Measurements from ENCODE around the gene USP53. TPM values are rescaled to one million over a fixed set of nuclear protein-coding genes. Genes with fewer than 3 reads are reported as not detected.
"Not testable (repeated sequence)": the region's sequence is repeated elsewhere in the genome, so short reads cannot be mapped to it uniquely, and the experiment has no call there.

The USP53 gene
- total RNA-seq, 1 experiment from 2014 or later = 4.7 TPM

DNA sequence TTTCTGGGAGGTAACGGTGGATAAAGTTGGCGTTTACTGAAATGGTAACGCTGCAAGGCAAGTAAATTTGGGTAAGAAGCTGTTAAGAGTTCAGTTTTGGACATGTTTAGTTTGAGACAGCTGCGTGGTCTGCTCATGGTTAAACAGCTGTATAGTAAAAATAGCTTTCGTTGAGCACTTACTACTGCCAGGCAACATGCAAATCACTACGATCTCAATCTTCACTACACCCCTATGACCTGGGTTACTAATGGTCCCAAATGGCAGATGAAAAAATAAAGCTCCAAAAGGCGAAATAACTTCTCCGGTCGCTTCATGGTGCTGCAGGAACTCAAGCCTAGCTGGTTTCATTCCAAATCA is 87.2 kb downstream of the USP53 start:
- in situ Hi-C loops (cut with HindIII; ENCODE audit: low pct_unique_long_range_greater_than_20kb, low sequenced_read_pairs) = no loop called here
- no peak for DNase-seq (ENCODE audit: low read depth)

DNA sequence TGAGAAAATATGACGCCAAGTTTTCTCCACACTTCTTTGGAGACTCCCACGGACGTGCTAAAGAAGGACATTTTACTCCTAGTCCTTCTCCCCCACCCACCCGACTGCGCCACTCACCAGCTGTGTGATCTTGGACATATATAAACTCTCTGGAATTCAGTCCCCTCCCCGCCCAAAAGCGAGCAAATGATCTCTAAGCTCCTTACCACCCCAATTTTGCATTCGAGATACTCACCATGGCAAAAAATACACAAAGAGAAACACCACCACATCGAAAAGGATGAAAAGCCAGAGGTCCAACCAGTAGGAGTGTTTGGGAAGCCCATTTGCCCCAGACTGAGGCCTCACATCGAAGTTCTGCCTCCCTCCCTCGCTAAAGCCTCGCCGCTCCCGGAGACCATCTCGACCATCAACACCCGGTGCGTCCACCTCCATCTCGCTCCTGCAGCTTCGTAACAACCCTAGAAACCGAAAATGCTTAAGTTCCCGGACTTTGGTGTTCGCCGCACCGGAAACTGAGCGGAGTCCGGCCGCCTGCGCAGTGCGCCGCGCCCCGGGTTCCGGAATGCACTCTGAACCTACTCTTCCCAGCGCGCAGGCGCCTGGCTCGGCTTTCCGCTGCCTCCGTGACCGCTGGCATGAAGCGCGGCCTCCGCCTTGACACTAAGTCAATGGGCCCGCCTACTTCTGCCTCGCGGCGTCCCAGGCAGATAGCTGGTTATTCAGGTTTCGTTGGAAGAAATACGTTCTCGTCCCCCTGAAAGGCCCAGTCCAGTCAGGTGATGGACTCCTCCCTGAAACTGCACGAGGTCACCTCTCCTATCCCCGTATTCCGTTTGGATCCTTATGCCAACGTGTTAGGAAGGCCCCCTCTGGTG is 87.8 kb downstream of the USP53 start:
- in situ Hi-C loops (cut with HindIII; ENCODE audit: low pct_unique_long_range_greater_than_20kb, low sequenced_read_pairs) = no loop called here
- peak; percentile 94 for DNase-seq (ENCODE audit: low read depth)

DNA sequence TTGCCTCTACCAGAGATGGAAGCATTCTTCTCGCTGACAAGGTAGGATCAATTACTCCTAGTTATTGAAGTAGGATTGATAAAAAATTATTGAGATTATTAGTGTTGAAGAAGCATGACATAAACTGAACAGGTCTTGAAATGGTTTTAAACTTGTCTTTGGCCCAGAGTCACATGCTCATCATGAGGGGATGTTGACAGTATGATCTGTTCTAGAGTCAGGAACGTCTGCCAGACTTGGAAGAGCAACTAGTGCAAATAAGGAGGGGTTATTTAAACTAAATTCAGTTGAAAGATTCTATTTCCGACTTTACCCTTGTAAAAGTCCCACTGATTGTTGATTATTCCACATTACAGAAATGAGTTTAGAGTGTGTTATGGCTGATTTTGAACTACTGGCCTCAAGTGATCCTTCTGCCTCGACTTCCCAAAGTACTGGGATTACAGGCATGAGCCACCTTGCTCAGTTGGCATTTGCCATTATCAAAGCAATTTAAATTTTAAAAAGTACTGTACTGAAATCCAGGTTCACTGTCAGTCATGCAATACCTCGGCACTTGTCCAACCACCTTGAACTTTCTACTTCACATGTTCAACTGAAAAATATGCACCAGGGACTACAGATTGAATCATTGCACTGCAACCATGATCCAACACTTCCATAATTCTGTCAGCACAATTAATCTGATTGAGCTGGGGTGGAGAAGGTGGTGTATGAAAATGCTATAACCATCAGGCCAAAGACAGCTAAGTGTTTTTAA is 89.7 kb downstream of the USP53 start:
- in situ Hi-C loops (cut with HindIII; ENCODE audit: low pct_unique_long_range_greater_than_20kb, low sequenced_read_pairs) = no loop called here

DNA sequence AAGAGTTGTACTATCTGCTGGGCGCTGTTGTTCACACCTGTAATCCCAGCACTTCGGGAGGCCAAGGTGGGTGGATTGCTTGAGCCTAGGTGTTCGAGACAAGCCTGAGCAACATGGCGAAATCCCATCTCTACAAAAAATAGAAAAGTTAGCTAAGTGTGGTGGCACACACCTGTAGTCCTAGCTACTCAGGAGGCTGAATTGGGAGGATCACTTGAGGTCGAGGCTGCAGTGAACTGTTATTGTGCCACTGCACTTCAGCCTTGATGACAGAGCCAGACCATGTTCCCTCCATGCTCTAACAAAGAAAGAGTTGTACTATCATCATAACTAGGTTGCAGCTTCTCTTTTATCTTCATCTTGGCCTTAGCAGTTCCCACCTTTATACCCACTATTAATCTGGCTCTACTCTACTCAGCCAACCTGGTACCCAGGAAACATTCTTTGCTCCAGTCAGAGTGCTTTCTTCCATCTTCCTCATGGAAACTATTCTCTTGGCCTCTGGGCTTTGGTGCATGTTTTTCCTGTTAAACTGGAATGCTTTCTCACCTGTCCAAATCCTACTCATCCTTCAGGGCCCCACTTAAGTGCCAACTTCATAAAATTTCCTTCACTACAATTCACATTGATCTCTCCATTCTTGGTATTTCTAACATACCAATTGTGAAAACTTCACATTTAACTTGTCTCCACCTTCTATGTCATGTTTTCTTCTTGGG is 91.2 kb downstream of the USP53 start:
- in situ Hi-C loops (cut with HindIII; ENCODE audit: low pct_unique_long_range_greater_than_20kb, low sequenced_read_pairs) = no loop called here
- DNase-seq (ENCODE audit: low read depth) = no peak

More for the DNA sequence above, 89.7 kb downstream of the USP53 start:
- no peak for DNase-seq (ENCODE audit: low read depth)

DNA sequence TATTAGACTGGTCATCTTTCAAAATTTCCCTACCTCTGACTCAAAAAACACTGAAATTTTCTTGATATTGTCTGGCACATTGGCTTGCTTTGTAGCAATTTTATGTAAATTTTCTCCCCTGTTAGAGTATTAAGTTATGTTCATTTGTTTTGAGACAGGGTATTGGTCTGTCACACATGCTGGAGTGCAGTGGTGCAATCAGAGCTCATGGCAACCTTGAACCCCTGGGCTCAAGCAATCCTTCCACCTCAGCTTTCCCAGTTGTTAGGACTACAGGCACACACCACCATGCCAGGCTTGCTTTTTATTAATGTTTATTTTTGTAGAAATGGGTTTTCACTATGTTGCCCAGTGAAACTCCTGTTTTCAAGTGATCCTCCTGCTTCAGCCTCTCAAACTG is 91.9 kb downstream of the USP53 start:
- DNase-seq (ENCODE audit: low read depth) = no peak
- in situ Hi-C loops (cut with HindIII; ENCODE audit: low pct_unique_long_range_greater_than_20kb, low sequenced_read_pairs) = no loop called here

DNA sequence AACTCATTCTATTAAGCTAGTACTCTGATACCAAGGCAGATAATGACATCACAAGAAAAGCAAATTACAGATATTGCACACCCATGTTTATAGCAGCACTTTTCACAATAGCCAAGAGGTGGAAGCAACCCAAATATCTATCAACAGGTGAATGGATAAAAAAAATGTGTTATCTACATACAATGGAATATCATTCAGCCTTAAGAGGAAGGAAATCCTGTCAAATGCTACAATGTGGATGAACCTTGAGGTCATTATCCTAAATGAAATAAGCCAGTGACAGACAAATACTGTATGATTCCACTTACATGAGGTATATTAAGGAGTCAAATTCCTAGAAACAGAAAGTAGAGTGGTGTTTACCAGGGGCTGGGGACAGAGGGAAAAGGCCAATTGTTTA is 95.1 kb downstream of the USP53 start:
- DNase-seq (ENCODE audit: low read depth) = no peak
- in situ Hi-C loops (cut with HindIII; ENCODE audit: low pct_unique_long_range_greater_than_20kb, low sequenced_read_pairs) = no loop called here

DNA sequence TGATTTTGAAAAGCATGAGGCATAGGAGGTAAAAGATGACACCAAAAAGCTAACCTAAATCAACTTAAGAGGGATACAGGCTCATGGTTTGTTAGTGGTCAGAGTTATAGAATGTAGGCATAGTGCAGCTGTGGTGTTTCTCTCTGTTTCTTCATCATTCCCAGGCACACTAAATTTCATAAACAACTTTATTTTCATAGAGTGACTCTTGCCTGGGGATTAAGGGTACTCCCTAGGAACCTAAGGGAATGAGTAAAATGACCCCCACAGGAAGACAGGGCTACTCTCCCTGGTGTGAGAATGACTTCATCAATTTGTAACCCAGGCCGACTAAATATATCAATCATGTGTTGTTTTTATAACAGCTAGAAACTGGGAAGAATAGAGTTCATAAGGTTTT is 98.3 kb downstream of the USP53 start:
- no peak for DNase-seq (ENCODE audit: low read depth)
- in situ Hi-C loops (cut with HindIII; ENCODE audit: low pct_unique_long_range_greater_than_20kb, low sequenced_read_pairs) = no loop called here

DNA sequence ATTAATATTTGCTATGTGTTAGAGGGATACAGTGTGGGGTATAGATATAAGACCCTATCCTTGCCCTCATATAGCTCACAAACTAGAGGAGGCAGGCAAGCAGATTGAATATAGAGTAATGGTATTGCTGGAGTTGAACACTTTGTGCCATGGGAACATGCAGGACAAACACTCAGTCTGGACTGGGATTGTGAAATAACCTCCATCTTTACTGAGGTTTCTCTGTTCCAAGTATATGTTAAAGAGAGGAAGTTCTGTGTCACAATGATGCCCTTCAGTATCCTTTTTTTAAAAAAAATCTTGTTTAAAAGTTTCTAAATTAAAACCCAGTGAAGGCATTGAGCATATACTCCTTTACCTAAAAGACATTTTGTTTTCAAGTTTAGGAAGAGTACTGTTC is 100.7 kb downstream of the USP53 start:
- DNase-seq (ENCODE audit: low read depth) = no peak
- in situ Hi-C loops (cut with HindIII; ENCODE audit: low pct_unique_long_range_greater_than_20kb, low sequenced_read_pairs) = no loop called here

DNA sequence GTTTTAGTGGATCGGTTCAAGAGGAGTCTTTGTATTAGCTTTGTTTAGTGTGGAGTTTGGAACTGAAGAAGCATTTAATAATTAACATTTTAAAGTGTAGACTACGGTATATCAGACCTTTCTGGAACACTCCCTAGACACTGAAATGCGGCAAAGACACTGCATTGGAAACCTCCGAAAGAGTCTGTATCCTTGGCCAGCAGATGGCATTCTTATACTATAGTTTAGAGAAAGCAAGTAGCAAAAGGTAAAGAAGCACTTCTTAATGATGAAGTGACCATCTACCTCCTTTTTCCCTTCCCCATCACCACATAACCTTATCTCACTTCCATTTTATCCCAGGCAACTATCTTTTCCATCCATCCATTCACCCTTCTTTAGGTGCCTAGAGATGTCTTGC is 101.8 kb downstream of the USP53 start:
- peak; percentile 22 for DNase-seq (ENCODE audit: low read depth)
- in situ Hi-C loops (cut with HindIII; ENCODE audit: low pct_unique_long_range_greater_than_20kb, low sequenced_read_pairs) = no loop called here

DNA sequence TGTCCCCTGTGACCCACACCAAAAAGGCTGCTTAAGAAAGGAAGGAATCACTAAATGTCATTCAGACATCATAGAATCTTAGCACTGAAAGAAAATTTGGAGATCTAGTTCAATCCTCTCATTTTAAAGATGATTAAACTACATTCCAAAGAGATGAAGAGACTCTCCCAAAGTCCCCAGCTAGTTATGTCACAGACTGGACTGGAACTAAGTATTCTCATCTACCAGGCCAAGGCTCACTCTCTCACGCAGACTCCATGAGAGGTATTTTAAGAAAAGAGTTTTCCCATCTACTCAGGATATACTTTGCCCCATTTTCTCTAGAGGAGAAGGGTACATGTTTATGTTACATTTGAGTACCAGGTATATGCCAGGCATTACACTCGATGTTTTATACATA is 102.5 kb downstream of the USP53 start:
- in situ Hi-C loops (cut with HindIII; ENCODE audit: low pct_unique_long_range_greater_than_20kb, low sequenced_read_pairs) = no loop called here
- no peak for DNase-seq (ENCODE audit: low read depth)

DNA sequence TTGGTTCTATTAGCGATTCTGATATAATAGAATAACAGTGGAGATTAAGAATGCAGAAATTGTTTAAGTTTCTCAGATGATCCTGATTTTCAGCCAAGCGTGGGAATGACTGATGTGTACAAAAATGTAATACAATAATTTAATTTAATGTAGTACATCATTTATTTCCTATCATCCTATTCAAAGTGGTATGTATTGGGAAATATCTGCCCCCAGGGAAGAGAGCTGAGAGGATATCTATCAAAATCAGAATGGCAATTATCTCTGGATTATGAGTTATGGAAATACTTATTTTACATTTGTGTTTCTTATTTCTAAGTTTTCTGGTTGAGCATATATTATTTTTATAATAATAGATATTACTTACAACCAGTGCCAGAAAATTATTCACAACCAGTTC is 105.5 kb downstream of the USP53 start:
- in situ Hi-C loops (cut with HindIII; ENCODE audit: low pct_unique_long_range_greater_than_20kb, low sequenced_read_pairs) = no loop called here
- no peak for DNase-seq (ENCODE audit: low read depth)

DNA sequence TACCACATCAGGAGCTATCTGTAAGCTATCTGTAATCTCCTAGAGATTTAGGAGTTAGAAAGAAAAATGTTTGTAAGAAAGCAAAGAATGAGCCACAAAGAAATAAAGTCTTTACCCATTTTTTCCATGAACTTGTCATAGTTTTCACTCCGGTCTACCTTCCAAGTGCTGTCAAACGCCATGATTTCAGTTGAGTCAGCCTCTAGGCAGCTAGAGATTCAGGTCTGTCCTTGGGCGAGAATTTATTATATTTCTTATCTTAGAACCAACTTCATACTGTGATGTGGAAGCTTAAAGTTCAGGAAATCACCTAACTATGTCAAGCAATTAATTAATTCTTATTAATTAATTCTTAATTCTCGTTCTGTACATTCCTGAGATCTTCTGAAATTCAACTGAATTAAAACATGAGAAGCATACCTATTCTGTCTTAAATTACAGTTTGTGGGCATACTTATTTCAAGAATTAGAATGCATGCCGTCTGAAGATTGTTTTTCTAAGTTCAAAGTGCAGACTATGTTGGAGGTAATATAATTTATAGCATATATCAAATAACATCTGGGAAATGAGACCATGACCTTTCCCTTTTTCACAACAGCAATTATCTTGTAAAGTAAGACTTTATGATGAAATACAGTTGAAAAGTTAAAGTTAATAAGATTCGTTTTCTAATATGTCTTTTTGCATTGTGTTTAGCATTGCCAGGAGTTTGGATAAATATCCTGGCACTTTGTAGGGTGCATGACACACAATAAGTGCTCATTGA is 109.6 kb downstream of the USP53 start, which contains the start of gene FABP2:
FABP2 (minus strand) TSS at position 218 of the 767 bp plus-strand sequence; CDS start at position 182, 36 bp downstream.
- no peak for DNase-seq (ENCODE audit: low read depth)
- in situ Hi-C loops (cut with HindIII; ENCODE audit: low pct_unique_long_range_greater_than_20kb, low sequenced_read_pairs) = no loop called here

DNA sequence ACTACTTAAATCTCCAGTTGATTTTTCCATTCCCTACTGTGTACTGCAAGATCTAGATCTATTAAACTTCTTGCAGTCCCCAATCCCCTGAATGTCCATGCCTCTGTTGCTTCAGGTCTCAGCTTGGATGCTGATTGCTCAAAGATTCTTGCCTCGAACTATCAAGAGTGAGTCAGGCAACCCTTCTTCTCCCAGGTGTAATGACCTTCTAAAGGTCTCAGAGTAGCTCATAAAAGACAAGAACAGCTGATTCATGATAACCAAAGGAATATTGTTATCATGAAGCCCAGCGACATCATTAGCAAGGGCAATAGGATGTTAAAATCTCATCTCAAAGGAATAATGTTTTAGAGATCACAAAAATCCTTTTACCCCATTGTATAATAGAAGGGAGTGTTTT is 116.2 kb downstream of the USP53 start:
- in situ Hi-C loops (cut with HindIII; ENCODE audit: low pct_unique_long_range_greater_than_20kb, low sequenced_read_pairs) = no loop called here
- no peak for DNase-seq (ENCODE audit: low read depth)

DNA sequence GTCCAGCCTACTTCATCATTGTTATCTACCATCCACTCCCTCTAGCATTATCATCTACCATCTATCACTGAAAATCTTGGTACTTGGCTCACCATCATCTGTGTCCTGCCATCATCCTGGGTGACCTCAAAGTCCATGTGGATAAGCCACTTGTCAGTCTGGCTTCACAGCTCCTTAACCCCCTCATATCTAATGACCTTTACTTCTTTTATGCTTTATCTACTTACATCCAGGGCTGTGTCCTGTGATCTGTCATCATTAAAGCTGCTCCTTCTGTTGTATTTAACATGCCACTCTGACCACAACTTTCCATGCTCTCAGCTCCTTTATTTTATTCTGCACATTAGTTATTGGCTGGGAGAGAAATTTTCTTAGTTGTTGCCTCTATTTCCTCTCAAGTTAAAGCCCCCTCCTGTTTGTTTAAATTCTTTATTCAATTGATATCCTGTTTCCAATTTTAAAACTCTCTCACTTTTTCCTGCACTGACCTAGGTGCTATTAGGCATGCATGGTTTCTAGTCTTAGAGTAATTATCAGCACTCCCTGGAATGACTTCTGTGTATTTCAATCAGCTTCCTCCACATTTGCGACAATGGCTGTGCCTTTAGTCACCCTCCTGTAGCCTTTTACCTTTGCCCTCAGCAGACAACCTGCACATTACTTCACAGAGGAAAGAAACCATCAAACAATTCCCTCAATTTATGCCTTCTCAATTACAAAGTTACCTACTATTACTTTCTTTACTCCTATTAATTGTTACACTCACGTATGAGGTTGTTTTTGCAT is 117.5 kb downstream of the USP53 start:
- in situ Hi-C loops (cut with HindIII; ENCODE audit: low pct_unique_long_range_greater_than_20kb, low sequenced_read_pairs) = no loop called here
- DNase-seq (ENCODE audit: low read depth) = no peak

DNA sequence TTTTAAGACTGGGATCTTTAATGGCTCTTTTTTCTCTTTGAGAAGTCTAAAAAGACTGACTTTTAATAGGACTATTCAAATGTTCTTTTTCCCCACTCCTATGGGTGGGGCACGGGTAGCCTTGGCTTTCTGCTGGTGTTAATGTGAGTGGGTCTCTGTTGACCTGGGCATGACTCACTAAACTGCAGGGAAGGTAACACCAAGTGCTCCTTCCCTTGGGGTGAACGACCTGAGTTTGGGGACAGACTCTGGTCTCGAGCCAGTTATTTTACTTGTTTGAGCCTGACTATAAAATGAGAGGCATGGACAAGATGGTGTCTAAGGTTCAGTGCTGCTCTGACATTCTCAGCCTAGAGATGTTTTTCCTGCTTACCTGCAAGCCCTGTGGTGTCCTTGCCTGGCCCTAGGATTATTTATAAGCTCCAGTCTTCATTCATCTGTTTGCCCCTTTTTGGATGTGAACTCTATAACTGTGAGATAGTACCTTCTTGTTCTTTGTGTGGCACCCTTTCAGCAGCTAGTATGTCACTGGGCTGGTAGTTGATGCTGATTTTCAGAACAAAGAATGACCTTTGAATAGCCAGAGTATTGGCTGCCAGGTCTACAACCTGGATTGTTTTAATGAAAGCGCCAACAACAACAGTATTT is 123.9 kb downstream of the USP53 start:
- in situ Hi-C loops (cut with HindIII; ENCODE audit: low pct_unique_long_range_greater_than_20kb, low sequenced_read_pairs); DNase-seq (ENCODE audit: low read depth): not testable (repeated sequence)

DNA sequence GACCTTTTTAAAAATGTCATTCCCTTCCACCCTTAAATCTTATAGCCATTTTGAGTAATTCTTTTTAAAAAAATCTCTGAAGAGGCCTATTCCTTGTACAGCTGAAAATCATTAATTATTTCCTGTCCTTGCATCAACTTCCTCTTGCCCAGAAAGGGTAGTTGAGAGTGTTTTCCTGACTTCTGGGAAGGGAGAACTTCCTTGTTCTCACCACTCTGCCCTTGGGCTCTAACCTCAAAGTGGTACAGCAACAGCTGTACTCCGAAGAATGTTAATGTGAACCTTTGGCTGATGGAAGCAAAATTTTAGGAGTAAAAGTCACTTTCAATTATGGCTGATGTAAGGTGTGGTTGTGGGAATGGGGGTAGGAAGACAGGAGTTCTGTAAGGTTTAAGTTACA is 124.5 kb downstream of the USP53 start:
- no peak for DNase-seq (ENCODE audit: low read depth)
- in situ Hi-C loops (cut with HindIII; ENCODE audit: low pct_unique_long_range_greater_than_20kb, low sequenced_read_pairs) = no loop called here

DNA sequence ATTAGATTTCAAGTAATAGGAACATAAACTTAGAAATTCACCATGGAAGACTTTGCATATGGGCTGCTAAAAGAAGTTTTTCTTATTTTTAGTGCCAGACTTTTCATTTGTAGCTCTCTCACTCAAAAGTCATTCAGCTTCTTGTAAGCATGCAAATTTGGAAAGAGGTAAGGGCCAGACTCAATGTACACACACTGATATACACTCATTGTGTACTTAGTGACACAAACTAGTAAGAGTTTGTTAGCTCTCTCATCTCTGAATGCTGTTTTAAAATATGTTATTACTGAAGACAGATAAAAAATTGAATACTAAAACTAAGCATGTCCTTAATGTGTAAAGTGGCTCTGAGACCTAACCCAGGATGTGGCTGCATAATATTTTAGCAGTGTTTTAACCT is 127.4 kb downstream of the USP53 start:
- in situ Hi-C loops (cut with HindIII; ENCODE audit: low pct_unique_long_range_greater_than_20kb, low sequenced_read_pairs); DNase-seq (ENCODE audit: low read depth): not testable (repeated sequence)
